ENCODE data around the gene AMOTL2. TPM values are rescaled to one million over a fixed set of nuclear protein-coding genes. Genes with fewer than 3 reads are reported as not detected.

AMOTL2 gene
- total and polyA plus RNA-seq, 2 experiments from 2014 or later: 17.9 to 102 TPM

DNA sequence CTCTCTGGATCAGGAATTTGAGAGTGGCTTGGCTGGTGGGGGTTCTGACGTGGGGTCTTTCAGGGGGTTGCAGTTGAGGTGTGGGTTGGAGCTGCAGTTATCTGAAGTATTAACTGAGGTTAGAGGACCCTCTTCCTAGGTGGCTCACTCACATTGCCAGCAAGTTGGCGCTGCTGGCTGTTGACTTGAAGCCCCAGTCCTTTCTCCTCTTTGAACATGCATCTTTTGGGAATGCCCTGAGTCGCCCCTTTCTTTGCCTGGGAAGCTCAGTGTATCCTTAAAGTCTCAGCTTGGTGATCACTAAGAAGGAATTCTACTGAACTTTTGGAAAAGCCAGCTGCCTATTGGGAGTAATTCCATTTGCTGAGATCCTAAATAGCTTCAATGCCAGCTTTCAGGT lies 13.0 kb upstream of the AMOTL2 start (continued):
- TF ChIP-seq, protein P1, sequence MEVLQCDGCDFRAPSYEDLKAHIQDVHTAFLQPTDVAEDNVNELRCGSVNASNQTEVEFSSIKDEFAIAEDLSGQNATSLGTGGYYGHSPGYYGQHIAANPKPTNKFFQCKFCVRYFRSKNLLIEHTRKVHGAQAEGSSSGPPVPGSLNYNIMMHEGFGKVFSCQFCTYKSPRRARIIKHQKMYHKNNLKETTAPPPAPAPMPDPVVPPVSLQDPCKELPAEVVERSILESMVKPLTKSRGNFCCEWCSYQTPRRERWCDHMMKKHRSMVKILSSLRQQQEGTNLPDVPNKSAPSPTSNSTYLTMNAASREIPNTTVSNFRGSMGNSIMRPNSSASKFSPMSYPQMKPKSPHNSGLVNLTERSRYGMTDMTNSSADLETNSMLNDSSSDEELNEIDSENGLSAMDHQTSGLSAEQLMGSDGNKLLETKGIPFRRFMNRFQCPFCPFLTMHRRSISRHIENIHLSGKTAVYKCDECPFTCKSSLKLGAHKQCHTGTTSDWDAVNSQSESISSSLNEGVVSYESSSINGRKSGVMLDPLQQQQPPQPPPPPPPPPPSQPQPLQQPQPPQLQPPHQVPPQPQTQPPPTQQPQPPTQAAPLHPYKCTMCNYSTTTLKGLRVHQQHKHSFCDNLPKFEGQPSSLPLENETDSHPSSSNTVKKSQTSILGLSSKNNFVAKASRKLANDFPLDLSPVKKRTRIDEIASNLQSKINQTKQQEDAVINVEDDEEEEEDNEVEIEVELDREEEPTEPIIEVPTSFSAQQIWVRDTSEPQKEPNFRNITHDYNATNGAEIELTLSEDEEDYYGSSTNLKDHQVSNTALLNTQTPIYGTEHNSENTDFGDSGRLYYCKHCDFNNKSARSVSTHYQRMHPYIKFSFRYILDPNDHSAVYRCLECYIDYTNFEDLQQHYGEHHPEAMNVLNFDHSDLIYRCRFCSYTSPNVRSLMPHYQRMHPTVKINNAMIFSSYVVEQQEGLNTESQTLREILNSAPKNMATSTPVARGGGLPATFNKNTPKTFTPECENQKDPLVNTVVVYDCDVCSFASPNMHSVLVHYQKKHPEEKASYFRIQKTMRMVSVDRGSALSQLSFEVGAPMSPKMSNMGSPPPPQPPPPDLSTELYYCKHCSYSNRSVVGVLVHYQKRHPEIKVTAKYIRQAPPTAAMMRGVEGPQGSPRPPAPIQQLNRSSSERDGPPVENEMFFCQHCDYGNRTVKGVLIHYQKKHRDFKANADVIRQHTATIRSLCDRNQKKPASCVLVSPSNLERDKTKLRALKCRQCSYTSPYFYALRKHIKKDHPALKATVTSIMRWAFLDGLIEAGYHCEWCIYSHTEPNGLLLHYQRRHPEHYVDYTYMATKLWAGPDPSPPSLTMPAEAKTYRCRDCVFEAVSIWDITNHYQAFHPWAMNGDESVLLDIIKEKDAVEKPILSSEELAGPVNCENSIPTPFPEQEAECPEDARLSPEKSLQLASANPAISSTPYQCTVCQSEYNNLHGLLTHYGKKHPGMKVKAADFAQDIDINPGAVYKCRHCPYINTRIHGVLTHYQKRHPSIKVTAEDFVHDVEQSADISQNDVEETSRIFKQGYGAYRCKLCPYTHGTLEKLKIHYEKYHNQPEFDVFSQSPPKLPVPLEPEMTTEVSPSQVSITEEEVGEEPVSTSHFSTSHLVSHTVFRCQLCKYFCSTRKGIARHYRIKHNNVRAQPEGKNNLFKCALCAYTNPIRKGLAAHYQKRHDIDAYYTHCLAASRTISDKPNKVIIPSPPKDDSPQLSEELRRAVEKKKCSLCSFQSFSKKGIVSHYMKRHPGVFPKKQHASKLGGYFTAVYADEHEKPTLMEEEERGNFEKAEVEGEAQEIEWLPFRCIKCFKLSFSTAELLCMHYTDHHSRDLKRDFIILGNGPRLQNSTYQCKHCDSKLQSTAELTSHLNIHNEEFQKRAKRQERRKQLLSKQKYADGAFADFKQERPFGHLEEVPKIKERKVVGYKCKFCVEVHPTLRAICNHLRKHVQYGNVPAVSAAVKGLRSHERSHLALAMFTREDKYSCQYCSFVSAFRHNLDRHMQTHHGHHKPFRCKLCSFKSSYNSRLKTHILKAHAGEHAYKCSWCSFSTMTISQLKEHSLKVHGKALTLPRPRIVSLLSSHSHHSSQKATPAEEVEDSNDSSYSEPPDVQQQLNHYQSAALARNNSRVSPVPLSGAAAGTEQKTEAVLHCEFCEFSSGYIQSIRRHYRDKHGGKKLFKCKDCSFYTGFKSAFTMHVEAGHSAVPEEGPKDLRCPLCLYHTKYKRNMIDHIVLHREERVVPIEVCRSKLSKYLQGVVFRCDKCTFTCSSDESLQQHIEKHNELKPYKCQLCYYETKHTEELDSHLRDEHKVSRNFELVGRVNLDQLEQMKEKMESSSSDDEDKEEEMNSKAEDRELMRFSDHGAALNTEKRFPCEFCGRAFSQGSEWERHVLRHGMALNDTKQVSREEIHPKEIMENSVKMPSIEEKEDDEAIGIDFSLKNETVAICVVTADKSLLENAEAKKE (CRISPR knock-in tag; IDR thresholded peaks at IDR 0.05): no peak
- TF ChIP-seq JUNB (IDR thresholded peaks at IDR 0.05; ENCODE audit: unreplicated experiment) (no peak), POLR2AphosphoS5 (IDR thresholded peaks at IDR 0.05; ENCODE audit: low read depth) (no peak), STAT1 (IDR thresholded peaks at IDR 0.05; ENCODE audit: unreplicated experiment) (no peak), EZH2phosphoT487 (IDR thresholded peaks at IDR 0.05; ENCODE audit: unreplicated experiment) (no peak), EZH2 (IDR thresholded peaks at IDR 0.05; ENCODE audit: low read depth, unreplicated experiment) (no peak), CREB1 (CRISPR knock-in tag; IDR thresholded peaks at IDR 0.05; ENCODE audit: low read depth) (no peak)
- TF ChIP-seq, protein P2, sequence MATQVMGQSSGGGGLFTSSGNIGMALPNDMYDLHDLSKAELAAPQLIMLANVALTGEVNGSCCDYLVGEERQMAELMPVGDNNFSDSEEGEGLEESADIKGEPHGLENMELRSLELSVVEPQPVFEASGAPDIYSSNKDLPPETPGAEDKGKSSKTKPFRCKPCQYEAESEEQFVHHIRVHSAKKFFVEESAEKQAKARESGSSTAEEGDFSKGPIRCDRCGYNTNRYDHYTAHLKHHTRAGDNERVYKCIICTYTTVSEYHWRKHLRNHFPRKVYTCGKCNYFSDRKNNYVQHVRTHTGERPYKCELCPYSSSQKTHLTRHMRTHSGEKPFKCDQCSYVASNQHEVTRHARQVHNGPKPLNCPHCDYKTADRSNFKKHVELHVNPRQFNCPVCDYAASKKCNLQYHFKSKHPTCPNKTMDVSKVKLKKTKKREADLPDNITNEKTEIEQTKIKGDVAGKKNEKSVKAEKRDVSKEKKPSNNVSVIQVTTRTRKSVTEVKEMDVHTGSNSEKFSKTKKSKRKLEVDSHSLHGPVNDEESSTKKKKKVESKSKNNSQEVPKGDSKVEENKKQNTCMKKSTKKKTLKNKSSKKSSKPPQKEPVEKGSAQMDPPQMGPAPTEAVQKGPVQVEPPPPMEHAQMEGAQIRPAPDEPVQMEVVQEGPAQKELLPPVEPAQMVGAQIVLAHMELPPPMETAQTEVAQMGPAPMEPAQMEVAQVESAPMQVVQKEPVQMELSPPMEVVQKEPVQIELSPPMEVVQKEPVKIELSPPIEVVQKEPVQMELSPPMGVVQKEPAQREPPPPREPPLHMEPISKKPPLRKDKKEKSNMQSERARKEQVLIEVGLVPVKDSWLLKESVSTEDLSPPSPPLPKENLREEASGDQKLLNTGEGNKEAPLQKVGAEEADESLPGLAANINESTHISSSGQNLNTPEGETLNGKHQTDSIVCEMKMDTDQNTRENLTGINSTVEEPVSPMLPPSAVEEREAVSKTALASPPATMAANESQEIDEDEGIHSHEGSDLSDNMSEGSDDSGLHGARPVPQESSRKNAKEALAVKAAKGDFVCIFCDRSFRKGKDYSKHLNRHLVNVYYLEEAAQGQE (IDR thresholded peaks at IDR 0.05; ENCODE audit: unreplicated experiment): no peak
- TF ChIP-seq, protein P3, sequence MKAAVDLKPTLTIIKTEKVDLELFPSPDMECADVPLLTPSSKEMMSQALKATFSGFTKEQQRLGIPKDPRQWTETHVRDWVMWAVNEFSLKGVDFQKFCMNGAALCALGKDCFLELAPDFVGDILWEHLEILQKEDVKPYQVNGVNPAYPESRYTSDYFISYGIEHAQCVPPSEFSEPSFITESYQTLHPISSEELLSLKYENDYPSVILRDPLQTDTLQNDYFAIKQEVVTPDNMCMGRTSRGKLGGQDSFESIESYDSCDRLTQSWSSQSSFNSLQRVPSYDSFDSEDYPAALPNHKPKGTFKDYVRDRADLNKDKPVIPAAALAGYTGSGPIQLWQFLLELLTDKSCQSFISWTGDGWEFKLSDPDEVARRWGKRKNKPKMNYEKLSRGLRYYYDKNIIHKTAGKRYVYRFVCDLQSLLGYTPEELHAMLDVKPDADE (IDR thresholded peaks at IDR 0.05): no peak
